HepG2 (cell line): Measurements from ENCODE around the gene TAS2R60. TPM values are rescaled to one million over a fixed set of nuclear protein-coding genes. Genes with fewer than 3 reads are reported as not detected.

Experiments
- ARNT ChIP-seq: fragments of 450-650 bp; IDR thresholded peaks from 2 replicates; pipeline ENCODE4 v1.6.1; 2017
- BORCS8-MEF2B ChIP-seq: sonication (generic); formaldehyde crosslinking; IDR thresholded peaks from 2 replicates; pipeline ENCODE4 v1.8.0; 2022; ENCODE audit warnings: mild to moderate bottlenecking, missing genetic modification reagents
- HOXA5 ChIP-seq: sonication (generic); formaldehyde crosslinking; IDR thresholded peaks from 2 replicates; pipeline ENCODE4 v1.4.0; 2020; ENCODE audit warnings: missing genetic modification reagents
- RBAK ChIP-seq: sonication (generic); formaldehyde crosslinking; IDR thresholded peaks from 2 replicates; pipeline ENCODE4 v1.5.1; 2020; ENCODE audit warnings: mild to moderate bottlenecking, missing genetic modification reagents
- RFX5 ChIP-seq: IDR thresholded peaks from 2 replicates; pipeline ENCODE4 v1.6.1; 2011; ENCODE audit warnings: low read depth, low read length, improper control_type of control experiment
- SP140L ChIP-seq: sonication (generic); formaldehyde crosslinking; IDR thresholded peaks from 2 replicates; pipeline ENCODE4 v1.4.0; 2020; ENCODE audit warnings: missing genetic modification reagents, borderline replicate concordance
- SP2 ChIP-seq: sonication (generic); formaldehyde crosslinking; IDR thresholded peaks from 2 replicates; pipeline ENCODE4 v1.5.1; 2020; ENCODE audit warnings: mild to moderate bottlenecking, missing genetic modification reagents
- SRSF1 ChIP-seq: fragments of 200-400 bp; formaldehyde crosslinking; optimal IDR thresholded peaks from 2 replicates; pipeline ENCODE3; 2017; ENCODE audit warnings: mild to moderate bottlenecking, low read depth, low read length, moderate library complexity
- TARDBP ChIP-seq: sonication (generic); formaldehyde crosslinking; IDR thresholded peaks from 2 replicates; pipeline ENCODE4 v1.8.0; 2022; ENCODE audit warnings: mild to moderate bottlenecking, missing genetic modification reagents
- TCF7 ChIP-seq: sonication (generic); IDR thresholded peaks from 2 replicates; pipeline ENCODE4 v1.6.1; 2016; ENCODE audit warnings: antibody characterized with exemption, low read depth
- ZMYM2 ChIP-seq: sonication (generic); formaldehyde crosslinking; IDR thresholded peaks from 2 replicates; pipeline ENCODE4 v1.8.0; 2022; ENCODE audit warnings: mild to moderate bottlenecking, missing genetic modification reagents
- ZNF275 ChIP-seq: sonication (generic); formaldehyde crosslinking; IDR thresholded peaks from 2 replicates; pipeline ENCODE4 v1.8.0; 2022; ENCODE audit warnings: missing genetic modification reagents, mild to moderate bottlenecking, inconsistent platforms, borderline replicate concordance
- ZNF276 ChIP-seq: sonication (generic); formaldehyde crosslinking; IDR thresholded peaks from 2 replicates; pipeline ENCODE4 v1.4.0; 2020; ENCODE audit warnings: mild to moderate bottlenecking, low read depth, missing genetic modification reagents
- ZNF33A ChIP-seq: sonication (generic); formaldehyde crosslinking; IDR thresholded peaks from 2 replicates; pipeline ENCODE4 v1.5.1; 2020; ENCODE audit warnings: missing genetic modification reagents, mild to moderate bottlenecking, moderate library complexity, borderline replicate concordance
- ZNF576 ChIP-seq: sonication (generic); formaldehyde crosslinking; IDR thresholded peaks from 2 replicates; pipeline ENCODE4 v1.4.0; 2020; ENCODE audit warnings: mild to moderate bottlenecking, missing genetic modification reagents
- ZNF614 ChIP-seq: IDR thresholded peaks from 2 replicates; pipeline ENCODE4 v1.6.1; 2018; ENCODE audit warnings: missing biosample characterization, missing genetic modification reagents, inconsistent platforms, borderline replicate concordance
- ZSCAN25 ChIP-seq: sonication (generic); formaldehyde crosslinking; IDR thresholded peaks from 2 replicates; pipeline ENCODE4 v1.8.0; 2022; ENCODE audit warnings: mild to moderate bottlenecking, missing genetic modification reagents
- polyA plus RNA-seq, 8 experiments: library from polyadenylated mRNA; depleted of rRNA in 3 of 8; stranded (reverse) in 7 of 8; unstranded in 1 of 8; fragments of >200 nt; fragmentation: Illumina TruSeq in 4 of 8; extraction: Trizol in 4 of 8; gene quantifications; 2 replicates each; pipeline versions ENCODE4 v1.2.1 to v1.2.3, GENCODE V29; 2011 to 2016; ENCODE audit warnings: low read depth in 4 of 8, missing spikeins in 1 of 8, mixed read lengths in 1 of 8; ENCODE audit not compliant: insufficient read depth in 1 of 8
- total RNA-seq, 5 experiments: library from RNA; depleted of rRNA; stranded (reverse); fragments of >200 nt; fragmentation: Illumina TruSeq; extraction: Trizol; gene quantifications; 2 replicates each; pipeline ENCODE4 v1.2.3, GENCODE V29; 2016; ENCODE audit warnings: low read depth in 1 of 5
- TF ChIP-seq, protein P1 (sequence below): sonication (generic); formaldehyde crosslinking; IDR thresholded peaks from 2 replicates; pipeline ENCODE4 v1.8.0; 2022; ENCODE audit warnings: missing genetic modification reagents, mild to moderate bottlenecking, moderate library complexity, borderline replicate concordance
- TF ChIP-seq, protein P2 (sequence below), 2 experiments: sonication (generic) in 1 of 2; formaldehyde crosslinking in 1 of 2; IDR thresholded peaks; 2 replicates each; pipeline versions ENCODE4 v1.4.0 to v1.6.1; 2018 to 2020; ENCODE audit warnings: missing genetic modification reagents in 2 of 2, borderline replicate concordance in 1 of 2, low read depth in 1 of 2, mild to moderate bottlenecking in 1 of 2, missing biosample characterization in 1 of 2

Gene TAS2R60
- total and polyA plus RNA-seq, 2 of the 13 experiments (the other 11 are each of a cell fraction or from before 2014, with no cell fraction given): not detected

DNA sequence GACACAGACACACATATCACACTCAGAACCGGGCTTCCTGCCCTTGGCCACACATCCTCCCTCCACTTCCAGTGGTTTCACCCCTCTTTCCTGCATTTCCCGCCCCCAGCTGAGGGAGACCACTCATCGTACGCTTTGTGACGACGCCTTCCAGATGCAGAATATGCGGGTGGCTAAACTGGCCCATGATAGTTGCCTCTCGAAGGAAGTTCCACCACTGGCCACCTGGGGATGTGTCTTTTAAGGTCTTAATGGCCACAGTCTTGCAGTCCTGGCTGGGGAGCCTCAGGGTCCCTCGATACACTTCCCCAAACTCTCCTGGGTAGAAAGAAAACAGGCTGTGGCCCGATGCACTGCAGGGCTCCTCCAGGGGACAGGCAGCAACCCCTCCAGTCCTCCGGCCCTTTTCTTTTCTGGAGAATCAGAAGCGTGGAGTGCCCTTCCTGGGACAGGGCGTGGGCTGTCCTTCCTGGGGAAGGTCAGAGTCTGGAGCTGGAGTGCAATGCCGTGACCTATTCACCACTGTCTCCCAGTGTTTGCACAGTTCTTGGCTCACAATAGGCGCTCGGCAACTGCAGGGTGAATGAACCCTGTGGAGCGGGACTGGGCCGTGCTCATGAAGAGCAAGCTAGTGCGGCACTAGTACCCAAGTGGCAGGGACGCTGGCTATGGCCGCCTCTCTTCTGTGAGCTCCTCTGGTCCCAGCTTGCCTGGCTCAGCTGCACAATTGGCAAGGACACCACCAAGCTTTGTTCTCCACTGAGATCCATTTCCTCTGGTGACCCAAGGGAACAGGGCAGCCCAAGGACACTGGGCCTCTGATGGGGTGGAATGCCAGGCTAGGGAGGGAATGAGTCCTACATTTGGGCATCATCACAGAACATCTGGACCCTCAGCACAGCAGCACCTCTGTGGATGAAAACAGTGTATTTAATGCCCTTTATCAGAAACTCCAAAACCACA lies 47.8 kb upstream of the TAS2R60 start (continued):
- TF ChIP-seq ZNF276 (CRISPR knock-in tag) (no peak), ARNT (no peak), ZMYM2 (no peak), TARDBP (CRISPR knock-in tag) (peak; percentile 65; the same call in 1 of the 2 replicates), HOXA5 (CRISPR knock-in tag) (0 out of 2 replicates have a peak, but pooled peaks have one; percentile 40), ZNF614 (CRISPR knock-in tag) (no peak), ZNF33A (no peak), ZSCAN25 (CRISPR knock-in tag) (peak; percentile 81), BORCS8-MEF2B (no peak), SP140L (CRISPR knock-in tag) (no peak), SP2 (CRISPR knock-in tag) (no peak), RFX5 (no peak), TCF7 (no peak), RBAK (peak; percentile 71; the same call in 1 of the 2 replicates), ZNF275 (CRISPR knock-in tag) (no peak), SRSF1 (peak; percentile 64), ZNF576 (no peak)
- TF ChIP-seq, protein P1, sequence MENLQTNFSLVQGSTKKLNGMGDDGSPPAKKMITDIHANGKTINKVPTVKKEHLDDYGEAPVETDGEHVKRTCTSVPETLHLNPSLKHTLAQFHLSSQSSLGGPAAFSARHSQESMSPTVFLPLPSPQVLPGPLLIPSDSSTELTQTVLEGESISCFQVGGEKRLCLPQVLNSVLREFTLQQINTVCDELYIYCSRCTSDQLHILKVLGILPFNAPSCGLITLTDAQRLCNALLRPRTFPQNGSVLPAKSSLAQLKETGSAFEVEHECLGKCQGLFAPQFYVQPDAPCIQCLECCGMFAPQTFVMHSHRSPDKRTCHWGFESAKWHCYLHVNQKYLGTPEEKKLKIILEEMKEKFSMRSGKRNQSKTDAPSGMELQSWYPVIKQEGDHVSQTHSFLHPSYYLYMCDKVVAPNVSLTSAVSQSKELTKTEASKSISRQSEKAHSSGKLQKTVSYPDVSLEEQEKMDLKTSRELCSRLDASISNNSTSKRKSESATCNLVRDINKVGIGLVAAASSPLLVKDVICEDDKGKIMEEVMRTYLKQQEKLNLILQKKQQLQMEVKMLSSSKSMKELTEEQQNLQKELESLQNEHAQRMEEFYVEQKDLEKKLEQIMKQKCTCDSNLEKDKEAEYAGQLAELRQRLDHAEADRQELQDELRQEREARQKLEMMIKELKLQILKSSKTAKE (CRISPR knock-in tag): peak; percentile 95
- TF ChIP-seq, protein P2, sequence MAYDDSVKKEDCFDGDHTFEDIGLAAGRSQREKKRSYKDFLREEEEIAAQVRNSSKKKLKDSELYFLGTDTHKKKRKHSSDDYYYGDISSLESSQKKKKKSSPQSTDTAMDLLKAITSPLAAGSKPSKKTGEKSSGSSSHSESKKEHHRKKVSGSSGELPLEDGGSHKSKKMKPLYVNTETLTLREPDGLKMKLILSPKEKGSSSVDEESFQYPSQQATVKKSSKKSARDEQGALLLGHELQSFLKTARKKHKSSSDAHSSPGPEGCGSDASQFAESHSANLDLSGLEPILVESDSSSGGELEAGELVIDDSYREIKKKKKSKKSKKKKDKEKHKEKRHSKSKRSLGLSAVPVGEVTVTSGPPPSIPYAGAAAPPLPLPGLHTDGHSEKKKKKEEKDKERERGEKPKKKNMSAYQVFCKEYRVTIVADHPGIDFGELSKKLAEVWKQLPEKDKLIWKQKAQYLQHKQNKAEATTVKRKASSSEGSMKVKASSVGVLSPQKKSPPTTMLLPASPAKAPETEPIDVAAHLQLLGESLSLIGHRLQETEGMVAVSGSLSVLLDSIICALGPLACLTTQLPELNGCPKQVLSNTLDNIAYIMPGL (CRISPR knock-in tag; IDR thresholded peaks at IDR 0.05; ENCODE audit: borderline replicate concordance in 1 of 2, low read depth in 1 of 2): no peak
